HepG2 (cell line): ENCODE results near the gene OSER1. TPM values are rescaled to one million over a fixed set of nuclear protein-coding genes. Genes with fewer than 3 reads are reported as not detected.

Source experiments
- FOXO1 ChIP-seq: sonication (generic); formaldehyde crosslinking; IDR thresholded peaks from 2 replicates; pipeline ENCODE4 v1.4.0; 2020; ENCODE audit warnings: missing genetic modification reagents
- HDAC2 ChIP-seq: sonication (generic); formaldehyde crosslinking; IDR thresholded peaks from 2 replicates; pipeline ENCODE4 v1.4.0; 2020; ENCODE audit warnings: missing genetic modification reagents
- HNRNPL ChIP-seq: fragments of 200-400 bp; formaldehyde crosslinking; IDR thresholded peaks from 2 replicates; pipeline ENCODE4 v1.6.1; 2017; ENCODE audit warnings: mild to moderate bottlenecking, low read depth, low read length
- HOXA9 ChIP-seq: sonication (generic); formaldehyde crosslinking; IDR thresholded peaks from 2 replicates; pipeline ENCODE4 v1.8.1; 2022; ENCODE audit warnings: missing genetic modification reagents, mild to moderate bottlenecking, moderate library complexity, borderline replicate concordance
- MED13 ChIP-seq: sonication (generic); formaldehyde crosslinking; IDR thresholded peaks from 2 replicates; pipeline ENCODE4 v1.5.0; 2020; ENCODE audit warnings: missing genetic modification reagents
- MYC ChIP-seq: sonication (generic); formaldehyde crosslinking; IDR thresholded peaks from 2 replicates; pipeline ENCODE4 v1.9.0; 2021; ENCODE audit warnings: missing genetic modification reagents, borderline replicate concordance
- RBAK ChIP-seq: sonication (generic); formaldehyde crosslinking; IDR thresholded peaks from 2 replicates; pipeline ENCODE4 v1.5.1; 2020; ENCODE audit warnings: mild to moderate bottlenecking, missing genetic modification reagents
- SIN3B ChIP-seq: fragments of 150-350 bp; IDR thresholded peaks from 2 replicates; pipeline ENCODE4 v1.6.1; 2014; ENCODE audit warnings: low read length
- ZBTB7A ChIP-seq: sonication (generic); formaldehyde crosslinking; IDR thresholded peaks from 2 replicates; pipeline ENCODE4 v1.8.0; 2022; ENCODE audit warnings: mild to moderate bottlenecking, missing genetic modification reagents
- ZNF367 ChIP-seq: sonication (generic); formaldehyde crosslinking; IDR thresholded peaks from 2 replicates; pipeline ENCODE4 v1.4.0; 2020; ENCODE audit warnings: missing genetic modification reagents, borderline replicate concordance
- ZNF496 ChIP-seq: sonication (generic); formaldehyde crosslinking; IDR thresholded peaks from 2 replicates; pipeline ENCODE4 v1.8.1; 2023; ENCODE audit warnings: mild to moderate bottlenecking, moderate library complexity, missing genetic modification reagents; ENCODE audit not compliant: insufficient replicate concordance
- ZNF678 ChIP-seq: sonication (generic); formaldehyde crosslinking; IDR thresholded peaks from 2 replicates; pipeline ENCODE4 v1.4.0; 2020; ENCODE audit warnings: mild to moderate bottlenecking, missing genetic modification reagents
- ZNF816 ChIP-seq: sonication (generic); formaldehyde crosslinking; IDR thresholded peaks from 2 replicates; pipeline ENCODE4 v1.8.0; 2022; ENCODE audit warnings: missing genetic modification reagents, mild to moderate bottlenecking, borderline replicate concordance
- polyA plus RNA-seq, 8 experiments: library from polyadenylated mRNA; depleted of rRNA in 3 of 8; stranded (reverse) in 7 of 8; unstranded in 1 of 8; fragments of >200 nt; fragmentation: Illumina TruSeq in 4 of 8; extraction: Trizol in 4 of 8; gene quantifications; 2 replicates each; pipeline versions ENCODE4 v1.2.1 to v1.2.3, GENCODE V29; 2011 to 2016; ENCODE audit warnings: low read depth in 4 of 8, missing spikeins in 1 of 8, mixed read lengths in 1 of 8; ENCODE audit not compliant: insufficient read depth in 1 of 8
- total RNA-seq, 5 experiments: library from RNA; depleted of rRNA; stranded (reverse); fragments of >200 nt; fragmentation: Illumina TruSeq; extraction: Trizol; gene quantifications; 2 replicates each; pipeline ENCODE4 v1.2.3, GENCODE V29; 2016; ENCODE audit warnings: low read depth in 1 of 5
- TF ChIP-seq, protein P1 (sequence below): IDR thresholded peaks from 2 replicates; pipeline ENCODE4 v1.6.1; 2018; ENCODE audit warnings: missing genetic modification reagents
- TF ChIP-seq, protein P2 (sequence below): sonication (generic); formaldehyde crosslinking; conservative IDR thresholded peaks from 2 replicates; pipeline ENCODE4 v1.4.0; 2020; ENCODE audit warnings: missing genetic modification reagents
- TF ChIP-seq, protein P3 (sequence below): sonication (generic); formaldehyde crosslinking; IDR thresholded peaks from 2 replicates; pipeline ENCODE4 v1.5.0; 2020; ENCODE audit warnings: missing genetic modification reagents
- TF ChIP-seq, protein P4 (sequence below): sonication (generic); formaldehyde crosslinking; IDR thresholded peaks from 2 replicates; pipeline ENCODE4 v1.4.0; 2020; ENCODE audit warnings: mild to moderate bottlenecking, missing genetic modification reagents
- TF ChIP-seq, protein P5 (sequence below): sonication (generic); formaldehyde crosslinking; IDR thresholded peaks from 2 replicates; pipeline ENCODE4 v1.4.0; 2020; ENCODE audit warnings: missing genetic modification reagents
- TF ChIP-seq, protein P6 (sequence below): IDR thresholded peaks from 2 replicates; pipeline ENCODE4 v1.6.1; 2016; ENCODE audit warnings: mild to moderate bottlenecking, missing biosample characterization, missing genetic modification reagents
- TF ChIP-seq, protein P7 (sequence below): sonication (generic); formaldehyde crosslinking; IDR thresholded peaks from 2 replicates; pipeline ENCODE4 v1.5.0; 2020; ENCODE audit warnings: missing genetic modification reagents, mild to moderate bottlenecking, borderline replicate concordance

The OSER1 gene
- total and polyA plus RNA-seq, 2 of the 13 experiments (the other 11 are each of a cell fraction or from before 2014, with no cell fraction given): 71.2 to 71.5 TPM

DNA sequence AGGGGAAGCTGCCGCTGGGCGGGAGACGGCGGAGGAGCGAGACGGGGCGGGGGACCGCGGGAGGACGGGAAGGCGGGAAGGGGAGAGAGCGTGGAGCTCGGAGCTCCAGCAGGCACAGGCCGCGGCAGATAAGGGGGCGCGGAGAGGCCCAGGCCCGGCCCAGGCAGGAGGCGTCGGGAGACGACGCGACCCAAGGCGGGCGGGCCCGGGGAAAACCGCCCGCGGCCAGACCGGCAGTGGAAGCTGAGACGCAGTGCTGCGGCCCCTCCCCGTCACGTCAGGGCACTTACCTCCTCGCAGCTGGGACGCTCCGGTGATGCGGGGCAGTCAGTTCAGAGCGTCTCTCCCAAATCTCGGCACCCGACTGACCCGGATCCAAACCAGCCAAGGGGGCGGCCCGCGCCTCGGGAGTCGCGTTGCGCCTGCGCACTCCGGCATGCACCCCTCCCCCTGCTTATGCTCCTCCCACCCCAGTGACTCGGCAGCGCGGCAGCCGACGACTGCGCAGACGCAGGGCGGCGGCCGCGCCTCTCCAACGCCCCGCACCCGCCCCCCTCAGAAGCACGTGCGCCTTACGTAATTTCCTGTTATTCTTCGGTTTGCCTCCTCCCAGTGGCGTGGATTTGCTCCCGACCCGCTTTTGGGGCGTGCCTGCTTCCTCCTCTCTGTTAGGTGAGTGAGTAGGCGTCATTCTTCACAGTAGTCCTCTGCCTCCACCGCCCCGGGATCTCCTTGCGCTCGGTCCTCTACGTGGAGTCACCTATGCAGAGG is at the start of gene OSER1 (continued):
- TF ChIP-seq ZNF496 (CRISPR knock-in tag) (no peak), ZNF367 (CRISPR knock-in tag) (no peak; the same call in 1 of the 2 replicates), HNRNPL (0 out of 2 replicates have a peak, but pooled peaks have one; percentile 17), ZNF678 (CRISPR knock-in tag) (0 out of 2 replicates have a peak, but pooled peaks have one; percentile 25), RBAK (CRISPR knock-in tag) (0 out of 2 replicates have a peak, but pooled peaks have one; percentile 24), SIN3B (peak; percentile 10; the same call in 1 of the 2 replicates), HOXA9 (CRISPR knock-in tag) (peak; percentile 92; the same call in 1 of the 2 replicates), MED13 (CRISPR knock-in tag) (no peak), MYC (peak; percentile 96), ZBTB7A (CRISPR knock-in tag) (peak; percentile 52), HDAC2 (CRISPR knock-in tag) (peak; percentile 89), ZNF816 (CRISPR knock-in tag) (peak; percentile 99), FOXO1 (peak; percentile 73)
- TF ChIP-seq, protein P1, sequence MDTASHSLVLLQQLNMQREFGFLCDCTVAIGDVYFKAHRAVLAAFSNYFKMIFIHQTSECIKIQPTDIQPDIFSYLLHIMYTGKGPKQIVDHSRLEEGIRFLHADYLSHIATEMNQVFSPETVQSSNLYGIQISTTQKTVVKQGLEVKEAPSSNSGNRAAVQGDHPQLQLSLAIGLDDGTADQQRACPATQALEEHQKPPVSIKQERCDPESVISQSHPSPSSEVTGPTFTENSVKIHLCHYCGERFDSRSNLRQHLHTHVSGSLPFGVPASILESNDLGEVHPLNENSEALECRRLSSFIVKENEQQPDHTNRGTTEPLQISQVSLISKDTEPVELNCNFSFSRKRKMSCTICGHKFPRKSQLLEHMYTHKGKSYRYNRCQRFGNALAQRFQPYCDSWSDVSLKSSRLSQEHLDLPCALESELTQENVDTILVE (CRISPR knock-in tag): peak; percentile 86
- TF ChIP-seq, protein P2, sequence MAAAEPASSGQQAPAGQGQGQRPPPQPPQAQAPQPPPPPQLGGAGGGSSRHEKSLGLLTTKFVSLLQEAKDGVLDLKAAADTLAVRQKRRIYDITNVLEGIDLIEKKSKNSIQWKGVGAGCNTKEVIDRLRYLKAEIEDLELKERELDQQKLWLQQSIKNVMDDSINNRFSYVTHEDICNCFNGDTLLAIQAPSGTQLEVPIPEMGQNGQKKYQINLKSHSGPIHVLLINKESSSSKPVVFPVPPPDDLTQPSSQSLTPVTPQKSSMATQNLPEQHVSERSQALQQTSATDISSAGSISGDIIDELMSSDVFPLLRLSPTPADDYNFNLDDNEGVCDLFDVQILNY: 0 out of 2 replicates have a peak, but pooled peaks have one; percentile 18
- TF ChIP-seq, protein P3, sequence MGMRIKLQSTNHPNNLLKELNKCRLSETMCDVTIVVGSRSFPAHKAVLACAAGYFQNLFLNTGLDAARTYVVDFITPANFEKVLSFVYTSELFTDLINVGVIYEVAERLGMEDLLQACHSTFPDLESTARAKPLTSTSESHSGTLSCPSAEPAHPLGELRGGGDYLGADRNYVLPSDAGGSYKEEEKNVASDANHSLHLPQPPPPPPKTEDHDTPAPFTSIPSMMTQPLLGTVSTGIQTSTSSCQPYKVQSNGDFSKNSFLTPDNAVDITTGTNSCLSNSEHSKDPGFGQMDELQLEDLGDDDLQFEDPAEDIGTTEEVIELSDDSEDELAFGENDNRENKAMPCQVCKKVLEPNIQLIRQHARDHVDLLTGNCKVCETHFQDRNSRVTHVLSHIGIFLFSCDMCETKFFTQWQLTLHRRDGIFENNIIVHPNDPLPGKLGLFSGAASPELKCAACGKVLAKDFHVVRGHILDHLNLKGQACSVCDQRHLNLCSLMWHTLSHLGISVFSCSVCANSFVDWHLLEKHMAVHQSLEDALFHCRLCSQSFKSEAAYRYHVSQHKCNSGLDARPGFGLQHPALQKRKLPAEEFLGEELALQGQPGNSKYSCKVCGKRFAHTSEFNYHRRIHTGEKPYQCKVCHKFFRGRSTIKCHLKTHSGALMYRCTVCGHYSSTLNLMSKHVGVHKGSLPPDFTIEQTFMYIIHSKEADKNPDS (CRISPR knock-in tag): peak; percentile 82; the same call in 1 of the 2 replicates
- TF ChIP-seq, protein P4, sequence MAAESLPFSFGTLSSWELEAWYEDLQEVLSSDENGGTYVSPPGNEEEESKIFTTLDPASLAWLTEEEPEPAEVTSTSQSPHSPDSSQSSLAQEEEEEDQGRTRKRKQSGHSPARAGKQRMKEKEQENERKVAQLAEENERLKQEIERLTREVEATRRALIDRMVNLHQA: no peak
- TF ChIP-seq, protein P5, sequence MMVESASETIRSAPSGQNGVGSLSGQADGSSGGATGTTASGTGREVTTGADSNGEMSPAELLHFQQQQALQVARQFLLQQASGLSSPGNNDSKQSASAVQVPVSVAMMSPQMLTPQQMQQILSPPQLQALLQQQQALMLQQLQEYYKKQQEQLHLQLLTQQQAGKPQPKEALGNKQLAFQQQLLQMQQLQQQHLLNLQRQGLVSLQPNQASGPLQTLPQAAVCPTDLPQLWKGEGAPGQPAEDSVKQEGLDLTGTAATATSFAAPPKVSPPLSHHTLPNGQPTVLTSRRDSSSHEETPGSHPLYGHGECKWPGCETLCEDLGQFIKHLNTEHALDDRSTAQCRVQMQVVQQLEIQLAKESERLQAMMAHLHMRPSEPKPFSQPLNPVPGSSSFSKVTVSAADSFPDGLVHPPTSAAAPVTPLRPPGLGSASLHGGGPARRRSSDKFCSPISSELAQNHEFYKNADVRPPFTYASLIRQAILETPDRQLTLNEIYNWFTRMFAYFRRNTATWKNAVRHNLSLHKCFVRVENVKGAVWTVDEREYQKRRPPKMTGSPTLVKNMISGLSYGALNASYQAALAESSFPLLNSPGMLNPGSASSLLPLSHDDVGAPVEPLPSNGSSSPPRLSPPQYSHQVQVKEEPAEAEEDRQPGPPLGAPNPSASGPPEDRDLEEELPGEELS (CRISPR knock-in tag): peak; percentile 66; the same call in 1 of the 2 replicates
- TF ChIP-seq, protein P6, sequence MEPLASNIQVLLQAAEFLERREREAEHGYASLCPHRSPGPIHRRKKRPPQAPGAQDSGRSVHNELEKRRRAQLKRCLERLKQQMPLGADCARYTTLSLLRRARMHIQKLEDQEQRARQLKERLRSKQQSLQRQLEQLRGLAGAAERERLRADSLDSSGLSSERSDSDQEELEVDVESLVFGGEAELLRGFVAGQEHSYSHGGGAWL (CRISPR knock-in tag): 0 out of 2 replicates have a peak, but pooled peaks have one; percentile 20
- TF ChIP-seq, protein P7, sequence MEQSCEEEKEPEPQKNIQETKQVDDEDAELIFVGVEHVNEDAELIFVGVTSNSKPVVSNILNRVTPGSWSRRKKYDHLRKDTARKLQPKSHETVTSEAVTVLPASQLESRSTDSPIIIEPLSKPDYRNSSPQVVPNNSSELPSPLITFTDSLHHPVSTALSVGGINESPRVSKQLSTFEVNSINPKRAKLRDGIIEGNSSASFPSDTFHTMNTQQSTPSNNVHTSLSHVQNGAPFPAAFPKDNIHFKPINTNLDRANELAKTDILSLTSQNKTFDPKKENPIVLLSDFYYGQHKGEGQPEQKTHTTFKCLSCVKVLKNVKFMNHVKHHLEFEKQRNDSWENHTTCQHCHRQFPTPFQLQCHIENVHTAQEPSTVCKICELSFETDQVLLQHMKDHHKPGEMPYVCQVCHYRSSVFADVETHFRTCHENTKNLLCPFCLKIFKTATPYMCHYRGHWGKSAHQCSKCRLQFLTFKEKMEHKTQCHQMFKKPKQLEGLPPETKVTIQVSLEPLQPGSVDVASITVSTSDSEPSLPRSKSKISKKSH (CRISPR knock-in tag): no peak
